RPMI8226 (cell line): ENCODE results near the gene PRDM16.

ENCODE experiments used
- DNase-seq: peaks from one replicate; pipeline ENCODE4 v3.0.0-alpha.2; 2015

Gene PRDM16

GRCh38 chr1:3391711-3392110 is 322.7 kb downstream of the PRDM16 start:
- no peak for DNase-seq

GRCh38 chr1:3393024-3393986 is 324.3 kb downstream of the PRDM16 start:
- no peak for DNase-seq

- no peak for DNase-seq
Observed at GRCh38 chr1:3393987-3394920, 325.3 kb downstream of the PRDM16 start.

- DNase-seq: no peak
Observed at GRCh38 chr1:3396411-3396810, 327.4 kb downstream of the PRDM16 start.

- DNase-seq: no peak
Observed at GRCh38 chr1:3397311-3397710, 328.3 kb downstream of the PRDM16 start.

- no peak for DNase-seq
Observed at GRCh38 chr1:3398396-3399140, 329.6 kb downstream of the PRDM16 start.

GRCh38 chr1:3399732-3400131 is 330.7 kb downstream of the PRDM16 start:
- DNase-seq: no peak

GRCh38 chr1:3401585-3402257 is 332.7 kb downstream of the PRDM16 start:
- DNase-seq: no peak

GRCh38 chr1:3402258-3403010 is 333.4 kb downstream of the PRDM16 start:
- DNase-seq: peak; percentile 20

GRCh38 chr1:3403011-3403345 is 334.0 kb downstream of the PRDM16 start:
- peak; percentile 54 for DNase-seq

GRCh38 chr1:3403388-3404231 is 334.6 kb downstream of the PRDM16 start:
- DNase-seq: no peak

- DNase-seq: no peak
Observed at GRCh38 chr1:3404301-3404700, 335.3 kb downstream of the PRDM16 start.

- no peak for DNase-seq
Observed at GRCh38 chr1:3404801-3405200, 335.8 kb downstream of the PRDM16 start.

- DNase-seq: no peak
Observed at GRCh38 chr1:3405491-3405890, 336.5 kb downstream of the PRDM16 start.

GRCh38 chr1:3405974-3406867 is 337.2 kb downstream of the PRDM16 start:
- DNase-seq: no peak

GRCh38 chr1:3407021-3407420 is 338.0 kb downstream of the PRDM16 start:
- DNase-seq: no peak

GRCh38 chr1:3408751-3409266 is 339.8 kb downstream of the PRDM16 start:
- DNase-seq: no peak

- DNase-seq: no peak
Observed at GRCh38 chr1:3409366-3410141, 340.6 kb downstream of the PRDM16 start.
